IPS DF 19.7 (cell line): ENCODE data around the gene FMO3.

Experiments used
- DNase-seq: peaks from one replicate; pipeline ENCODE4 v3.0.0-alpha.2; 2013; ENCODE audit warnings: low read depth, low spot score

Gene FMO3

DNA sequence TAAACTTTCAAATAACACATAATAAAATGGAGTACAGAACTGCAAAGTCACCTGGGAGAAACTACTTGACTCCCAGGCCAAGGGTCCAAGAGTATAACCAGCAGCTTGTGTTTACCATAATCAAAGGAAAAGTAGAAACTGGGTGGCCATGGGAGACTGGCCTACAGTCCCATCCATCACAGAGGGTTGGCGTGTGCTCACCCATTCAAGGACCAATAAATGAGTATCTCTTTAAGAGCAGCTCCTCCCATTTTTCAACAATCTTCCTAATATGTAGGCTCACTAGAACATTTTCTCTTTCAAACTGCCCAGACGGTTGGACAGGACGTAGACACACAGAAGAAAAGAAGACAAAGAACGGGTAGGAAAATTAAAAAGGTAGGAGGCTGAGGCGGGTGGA lies at the start of gene FMO3:
Gene FMO3 (plus strand): TSS at position 302 of the 400 bp plus-strand sequence. CDS start 1,754 bp downstream, outside the sequence.
- no peak for DNase-seq

- no peak for DNase-seq
These were observed 42.7 kb upstream of the FMO3 start for GRCh38 chr1:171048014-171048413.

- DNase-seq, result no peak
These were observed 37.7 kb upstream of the FMO3 start for GRCh38 chr1:171052977-171053376.

DNA sequence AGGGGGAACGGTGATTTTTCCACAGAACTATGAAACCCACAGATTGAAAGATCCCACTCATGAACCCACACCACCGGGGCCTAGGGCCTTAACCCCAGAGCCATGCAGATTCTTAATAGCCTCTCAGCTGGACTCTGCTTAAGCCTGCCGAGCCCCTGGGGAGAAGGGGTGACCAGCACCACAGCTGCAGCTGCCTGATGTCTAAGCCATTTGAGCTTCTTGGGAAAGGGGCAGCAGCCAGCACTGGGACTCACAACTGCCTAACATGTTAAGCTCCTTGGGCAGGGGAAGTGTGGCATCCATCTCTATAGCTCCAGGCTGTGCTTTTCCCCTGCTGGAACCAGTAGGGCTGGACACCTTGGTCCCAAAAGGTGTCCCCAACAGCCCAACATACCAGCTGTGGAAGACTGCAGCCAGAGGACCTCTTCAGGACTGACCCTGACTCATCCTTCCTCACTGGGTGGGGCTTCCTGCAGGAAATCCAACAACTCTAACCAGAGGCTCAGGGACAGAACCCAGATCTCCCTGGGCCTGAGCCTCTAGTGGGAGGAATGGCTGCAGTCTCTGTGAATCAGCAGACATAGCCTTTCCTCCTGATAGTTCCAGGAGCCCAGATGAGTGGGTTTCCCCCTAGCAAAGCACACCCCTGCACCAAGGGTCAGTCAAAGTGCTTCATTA lies 34.6 kb upstream of the FMO3 start:
- DNase-seq, result no peak

GRCh38 chr1:171061425-171062143 lies 29.1 kb upstream of the FMO3 start:
- no peak for DNase-seq

DNA sequence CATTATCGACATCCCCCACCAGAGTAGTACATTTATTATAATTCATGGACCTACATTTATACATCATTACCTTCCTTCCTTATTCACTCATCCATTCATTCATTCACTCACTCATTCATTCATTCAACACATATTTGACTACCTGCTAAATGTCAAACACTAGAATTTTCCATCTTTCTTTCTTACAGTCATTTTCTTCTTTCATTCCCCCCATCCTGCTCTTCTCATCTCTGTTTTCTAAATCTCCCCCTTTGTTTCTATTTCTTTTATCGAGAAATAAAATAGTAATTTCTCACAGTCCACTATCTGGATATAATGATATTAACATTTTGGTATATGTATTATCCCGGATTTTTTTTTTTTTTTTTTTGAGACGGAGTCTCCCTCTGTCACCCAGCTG lies 27.8 kb upstream of the FMO3 start:
- no peak for DNase-seq

- no peak for DNase-seq
These were observed 15.7 kb upstream of the FMO3 start for GRCh38 chr1:171075041-171075440.

DNA sequence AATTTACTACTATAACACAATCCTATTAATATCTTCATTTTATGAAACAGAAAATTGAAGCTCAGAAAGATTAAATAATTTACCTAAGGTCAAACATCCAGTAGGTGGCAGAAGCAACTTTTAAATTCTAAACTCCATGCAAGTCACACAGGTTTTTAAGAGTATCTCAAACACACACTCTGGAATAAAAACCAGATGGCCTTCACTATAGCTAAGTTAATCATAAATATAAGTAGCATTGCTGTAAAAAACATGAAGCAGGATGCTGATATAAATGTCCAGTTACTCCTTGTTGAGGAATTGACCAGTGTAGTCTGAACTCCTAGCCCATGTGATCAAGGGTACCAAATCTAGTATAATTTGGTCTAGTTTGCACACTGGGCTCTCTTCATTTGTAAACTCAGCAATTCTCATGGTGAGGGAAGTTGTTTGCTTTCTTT lies 9.4 kb upstream of the FMO3 start:
- no peak for DNase-seq

GRCh38 chr1:171081763-171082201 lies 8.9 kb upstream of the FMO3 start:
- DNase-seq, result no peak

- DNase-seq, result no peak
These were observed 8.1 kb upstream of the FMO3 start for GRCh38 chr1:171082606-171083005.

DNA sequence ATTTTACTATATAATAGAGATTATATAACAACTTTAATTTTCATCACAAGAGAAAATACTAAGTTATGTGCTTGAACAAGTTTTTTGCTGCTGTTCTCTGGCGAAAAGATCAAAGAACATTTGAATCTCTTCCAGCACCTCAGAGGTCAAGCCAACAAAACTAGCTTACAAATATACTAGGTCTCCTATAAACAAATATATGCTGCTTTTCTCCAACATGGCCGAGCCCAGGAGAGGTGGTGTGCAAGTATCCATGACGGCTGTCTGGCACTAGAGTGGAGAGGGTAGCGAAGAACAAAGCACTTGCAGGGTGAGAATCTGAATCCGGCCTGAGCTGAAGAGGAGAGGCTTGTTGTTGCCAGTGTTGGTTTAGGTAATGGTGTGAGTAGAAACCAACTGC lies 7.5 kb upstream of the FMO3 start:
- no peak for DNase-seq

GRCh38 chr1:171084091-171084490 lies 6.6 kb upstream of the FMO3 start:
- no peak for DNase-seq

DNA sequence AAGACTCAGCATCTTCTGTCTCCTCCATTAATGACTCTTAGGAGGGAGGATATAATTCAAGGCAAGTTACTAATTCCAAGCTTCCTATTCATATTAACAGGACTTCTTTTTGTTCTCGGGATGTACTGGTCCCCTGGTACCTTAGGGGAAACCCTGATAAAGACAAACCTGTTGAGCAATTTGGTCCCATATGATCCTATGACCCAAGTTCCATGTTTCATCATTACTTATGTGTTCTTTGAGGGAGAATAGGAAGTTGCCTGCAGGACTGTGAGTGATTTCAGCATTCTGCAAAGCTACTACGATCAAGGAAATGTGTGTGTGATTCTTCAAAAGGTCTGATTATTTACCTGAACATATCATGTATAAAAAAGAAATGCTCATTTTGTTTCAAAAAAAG lies 5.8 kb upstream of the FMO3 start:
- no peak for DNase-seq

DNA sequence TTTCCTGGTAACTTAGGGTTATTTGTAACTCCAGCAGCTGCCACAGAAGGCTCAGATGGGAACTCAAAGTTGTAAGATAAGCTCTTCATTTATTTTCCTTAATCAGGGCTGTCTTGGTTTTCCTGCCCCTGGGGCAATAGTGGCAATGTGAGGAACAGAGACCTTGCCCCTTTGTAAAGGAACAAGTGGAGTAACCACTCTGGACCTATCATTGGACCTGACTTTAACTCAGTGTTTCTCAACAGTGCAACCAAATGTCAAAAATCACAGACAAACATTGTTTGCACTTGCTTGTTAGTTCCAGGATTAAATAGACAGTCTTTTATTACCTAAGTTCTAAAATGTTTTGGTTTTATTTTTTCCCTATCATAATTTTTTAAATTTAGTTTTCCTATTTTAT lies 2.8 kb upstream of the FMO3 start:
- no peak for DNase-seq

- DNase-seq, result no peak
These were observed 13.2 kb downstream of the FMO3 start for GRCh38 chr1:171103862-171104261.

DNA sequence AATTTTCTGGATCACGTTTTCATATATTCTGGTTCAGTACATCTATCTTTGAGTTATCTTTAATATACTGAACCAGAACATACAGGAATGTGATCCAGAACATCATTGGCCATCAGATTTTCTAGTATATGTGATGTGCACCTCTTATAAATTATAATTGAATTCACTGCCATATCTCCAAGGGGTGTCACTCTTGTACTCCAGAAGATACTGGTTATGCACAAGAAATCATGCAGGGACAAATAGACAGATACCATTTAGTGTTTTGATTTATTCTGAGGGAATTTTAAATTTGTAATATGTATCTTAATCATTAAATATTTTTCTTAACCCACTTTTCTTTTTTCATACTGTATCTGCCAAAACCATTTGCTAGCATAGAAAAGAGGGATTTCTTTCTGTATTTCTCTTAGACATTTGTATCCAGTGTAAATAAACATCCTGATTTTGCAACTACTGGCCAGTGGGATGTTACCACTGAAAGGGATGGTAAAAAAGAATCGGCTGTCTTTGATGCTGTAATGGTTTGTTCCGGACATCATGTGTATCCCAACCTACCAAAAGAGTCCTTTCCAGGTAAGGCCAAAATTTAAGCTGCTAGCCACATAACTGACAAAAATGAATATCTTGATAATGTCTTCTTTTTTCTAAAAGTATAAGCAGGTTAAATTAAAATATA lies 16.7 kb downstream of the FMO3 start:
- no peak for DNase-seq

- DNase-seq, result no peak
These were observed 17.3 kb downstream of the FMO3 start for GRCh38 chr1:171107969-171108368.

DNA sequence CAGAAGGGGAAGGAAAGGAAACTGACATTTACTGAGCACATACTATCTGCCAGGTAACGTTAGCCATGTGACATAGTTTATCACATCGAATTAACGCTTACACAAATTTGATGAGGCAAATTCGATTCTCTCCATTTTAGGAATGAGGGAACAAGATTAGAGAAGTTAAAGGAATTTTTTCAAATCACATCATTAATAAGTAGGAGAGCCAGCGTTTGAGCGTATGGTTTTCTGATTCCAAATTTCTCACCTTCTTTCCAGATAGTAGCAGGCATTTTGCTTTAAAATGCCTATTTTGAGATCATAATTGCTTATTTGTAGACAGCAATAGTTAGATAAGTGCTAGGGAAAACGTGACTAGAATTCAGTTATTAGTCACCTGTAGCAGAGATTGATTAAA lies 19.3 kb downstream of the FMO3 start:
- no peak for DNase-seq

DNA sequence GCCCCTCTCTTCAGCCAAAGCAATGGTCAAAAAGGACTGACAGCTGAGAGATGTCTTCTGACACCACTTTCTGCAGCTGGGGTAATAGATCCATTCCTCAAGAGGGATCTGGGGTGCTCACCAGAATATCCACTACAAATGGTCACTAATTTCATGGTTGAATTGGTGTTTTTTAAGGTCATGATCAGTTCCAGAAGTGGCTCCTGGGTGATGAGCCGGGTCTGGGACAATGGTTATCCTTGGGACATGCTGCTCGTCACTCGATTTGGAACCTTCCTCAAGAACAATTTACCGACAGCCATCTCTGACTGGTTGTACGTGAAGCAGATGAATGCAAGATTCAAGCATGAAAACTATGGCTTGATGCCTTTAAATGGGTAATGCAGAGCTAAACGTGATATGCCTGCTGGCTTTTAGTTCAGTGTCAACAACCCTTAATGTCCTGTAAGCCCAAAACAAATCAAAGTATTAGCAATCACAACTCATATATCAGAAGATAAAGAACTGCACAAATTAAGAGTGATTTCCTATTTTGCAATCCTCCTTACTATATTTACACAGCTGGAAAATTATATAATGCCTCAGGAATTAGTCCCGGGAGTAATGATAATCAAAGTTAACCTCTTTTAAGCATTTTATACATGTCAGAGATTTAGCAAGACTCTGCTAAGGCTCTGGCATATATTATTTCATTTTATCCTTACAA lies 20.1 kb downstream of the FMO3 start:
- no peak for DNase-seq

DNA sequence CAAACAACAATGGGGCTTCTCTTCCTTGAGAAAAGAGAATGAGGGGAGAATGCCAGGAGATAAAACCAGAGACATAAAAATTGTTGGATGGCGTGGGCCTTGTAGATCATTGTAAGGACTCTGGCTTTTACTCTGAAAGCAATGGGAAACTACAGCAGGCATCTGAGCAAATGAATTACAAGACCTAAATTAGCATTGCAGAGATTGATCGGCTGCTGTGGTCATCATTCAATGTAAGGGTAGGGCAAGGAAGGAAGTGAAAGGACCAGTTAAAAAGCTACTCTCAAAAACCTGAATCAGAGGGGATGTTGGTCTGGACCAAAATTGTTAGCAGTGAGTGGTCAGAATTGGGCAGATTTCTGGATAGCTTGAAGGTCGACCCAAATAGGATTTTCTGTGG lies 21.4 kb downstream of the FMO3 start:
- DNase-seq, result no peak

GRCh38 chr1:171113382-171113781 lies 22.7 kb downstream of the FMO3 start:
- no peak for DNase-seq

DNA sequence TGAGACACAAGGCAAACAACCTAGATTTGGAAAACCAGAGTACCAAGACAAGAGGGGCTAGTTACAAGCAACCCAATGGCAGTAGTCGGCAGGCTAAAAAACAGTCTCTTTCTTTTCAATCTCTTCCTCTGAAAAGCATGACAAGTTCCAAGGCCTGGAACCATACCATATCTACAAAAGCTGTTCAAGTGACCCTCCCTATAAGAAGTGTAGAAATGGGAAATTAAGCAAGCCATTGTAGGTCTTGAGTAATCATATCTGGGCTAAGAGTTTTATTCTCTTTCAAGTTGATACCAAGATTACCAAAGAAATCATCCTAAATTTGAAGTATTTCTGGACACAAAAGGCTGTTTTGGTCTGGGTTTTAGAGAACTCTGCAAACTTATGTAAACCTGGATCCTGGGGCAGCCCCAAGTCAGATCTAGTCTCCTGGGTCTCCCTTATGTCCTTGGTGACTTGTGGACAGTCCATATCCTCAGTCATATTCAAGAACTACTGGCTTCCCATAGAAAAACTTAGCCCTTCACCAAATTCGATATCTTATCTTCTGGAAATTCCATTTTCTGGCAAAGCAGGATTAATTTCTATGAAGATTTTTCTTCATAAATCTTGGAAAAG lies 24.7 kb downstream of the FMO3 start:
- no peak for DNase-seq
